ENCODE measurements around the gene TEKT5.

DNA sequence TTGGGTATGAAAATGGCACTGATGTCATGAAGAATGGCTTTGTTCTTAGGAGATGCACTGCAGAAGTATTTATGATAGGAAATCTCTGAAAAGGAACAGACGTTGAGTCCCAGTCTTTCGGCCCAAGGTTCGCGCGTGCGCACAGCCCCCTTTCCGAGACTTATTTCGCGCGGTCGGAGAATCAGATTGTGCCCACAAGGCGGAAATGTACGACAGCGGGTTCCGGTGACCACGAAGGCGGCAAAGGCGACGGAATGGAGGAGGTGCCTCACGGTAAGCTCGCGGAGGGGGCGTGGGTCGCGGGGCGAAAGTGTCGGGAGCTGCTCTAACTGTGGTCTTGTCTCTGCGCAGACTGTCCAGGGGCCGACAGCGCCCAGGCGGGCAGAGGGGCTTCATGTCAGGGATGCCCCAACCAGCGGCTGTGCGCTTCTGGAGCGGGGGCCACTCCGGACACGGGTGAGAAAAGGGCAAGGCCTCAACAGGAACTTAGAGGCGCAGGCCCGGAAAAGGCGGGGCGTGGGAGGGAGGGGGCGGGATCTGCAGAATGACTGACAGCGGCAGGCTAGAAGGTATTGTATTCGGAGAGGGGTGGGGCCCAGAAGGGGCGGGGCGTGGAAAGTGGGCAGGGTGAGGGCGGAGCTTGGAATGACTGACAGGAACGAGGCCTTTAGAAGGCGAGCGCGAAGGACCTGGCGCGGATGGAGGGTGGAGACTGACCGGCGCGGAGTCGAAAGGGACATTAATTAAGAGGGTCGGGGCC lies 49.1 kb upstream of the TEKT5 start, which contains the start of gene NUBP1:
- TF ChIP-seq, protein P1, sequence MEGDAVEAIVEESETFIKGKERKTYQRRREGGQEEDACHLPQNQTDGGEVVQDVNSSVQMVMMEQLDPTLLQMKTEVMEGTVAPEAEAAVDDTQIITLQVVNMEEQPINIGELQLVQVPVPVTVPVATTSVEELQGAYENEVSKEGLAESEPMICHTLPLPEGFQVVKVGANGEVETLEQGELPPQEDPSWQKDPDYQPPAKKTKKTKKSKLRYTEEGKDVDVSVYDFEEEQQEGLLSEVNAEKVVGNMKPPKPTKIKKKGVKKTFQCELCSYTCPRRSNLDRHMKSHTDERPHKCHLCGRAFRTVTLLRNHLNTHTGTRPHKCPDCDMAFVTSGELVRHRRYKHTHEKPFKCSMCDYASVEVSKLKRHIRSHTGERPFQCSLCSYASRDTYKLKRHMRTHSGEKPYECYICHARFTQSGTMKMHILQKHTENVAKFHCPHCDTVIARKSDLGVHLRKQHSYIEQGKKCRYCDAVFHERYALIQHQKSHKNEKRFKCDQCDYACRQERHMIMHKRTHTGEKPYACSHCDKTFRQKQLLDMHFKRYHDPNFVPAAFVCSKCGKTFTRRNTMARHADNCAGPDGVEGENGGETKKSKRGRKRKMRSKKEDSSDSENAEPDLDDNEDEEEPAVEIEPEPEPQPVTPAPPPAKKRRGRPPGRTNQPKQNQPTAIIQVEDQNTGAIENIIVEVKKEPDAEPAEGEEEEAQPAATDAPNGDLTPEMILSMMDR (IDR thresholded peaks at IDR 0.05; ENCODE audit: low read depth, low read length): no peak
- no peak for TF ChIP-seq EZH2phosphoT487 (IDR thresholded peaks at IDR 0.05; ENCODE audit: low read depth)
